ENCODE results near the gene ORAI2.
A peak's percentile ranks its signal among the peaks of the same experiment; 100 is the strongest.
"Not testable (repeated sequence)": the region's sequence is repeated elsewhere in the genome, so short reads cannot be mapped to it uniquely, and the experiment has no call there.

The ORAI2 gene

DNA sequence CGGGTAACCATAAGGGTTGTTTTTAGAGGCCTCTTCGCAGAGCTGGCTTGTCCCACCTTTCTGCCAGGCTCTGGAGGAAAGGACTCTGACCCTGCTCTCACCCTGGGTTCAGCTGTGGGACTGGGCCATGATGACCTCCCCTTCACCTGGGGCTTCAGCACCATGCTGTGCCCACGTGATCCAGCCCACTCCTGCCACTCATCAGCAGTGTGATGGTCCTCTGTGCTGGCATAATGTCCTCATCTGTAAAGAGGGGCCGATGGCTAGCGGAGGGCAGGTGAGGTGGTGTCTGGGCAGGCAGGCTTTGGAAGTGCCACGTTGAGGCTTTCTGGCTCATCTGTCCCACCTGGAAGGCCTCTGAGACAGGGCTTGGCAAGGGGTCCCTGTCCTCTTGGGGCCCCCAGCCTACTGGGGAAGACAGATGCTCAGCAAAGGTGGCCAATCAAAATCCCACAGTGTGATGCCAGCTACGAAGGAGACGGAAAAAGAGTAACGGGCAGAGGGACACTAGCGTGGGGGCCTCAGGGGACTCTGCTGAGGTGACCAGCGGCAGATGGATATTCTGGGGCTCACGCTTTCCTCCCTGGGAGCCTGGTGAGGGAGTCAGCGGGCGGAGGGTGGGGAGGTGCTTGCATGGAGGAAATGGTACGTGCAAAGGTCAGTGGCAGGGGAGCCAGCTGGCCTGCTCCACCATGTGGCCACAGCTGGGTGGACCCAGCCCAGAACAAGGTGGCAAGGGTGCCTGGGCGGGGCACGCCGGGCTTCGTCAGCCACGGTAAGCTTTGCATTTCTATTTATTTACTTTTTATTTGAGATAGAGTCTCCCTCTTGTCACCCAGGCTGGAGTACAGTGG is 36.8 kb downstream of the ORAI2 start:
- DNase-seq (ENCODE audit: low read depth), result no peak
- TF ChIP-seq, protein P1, sequence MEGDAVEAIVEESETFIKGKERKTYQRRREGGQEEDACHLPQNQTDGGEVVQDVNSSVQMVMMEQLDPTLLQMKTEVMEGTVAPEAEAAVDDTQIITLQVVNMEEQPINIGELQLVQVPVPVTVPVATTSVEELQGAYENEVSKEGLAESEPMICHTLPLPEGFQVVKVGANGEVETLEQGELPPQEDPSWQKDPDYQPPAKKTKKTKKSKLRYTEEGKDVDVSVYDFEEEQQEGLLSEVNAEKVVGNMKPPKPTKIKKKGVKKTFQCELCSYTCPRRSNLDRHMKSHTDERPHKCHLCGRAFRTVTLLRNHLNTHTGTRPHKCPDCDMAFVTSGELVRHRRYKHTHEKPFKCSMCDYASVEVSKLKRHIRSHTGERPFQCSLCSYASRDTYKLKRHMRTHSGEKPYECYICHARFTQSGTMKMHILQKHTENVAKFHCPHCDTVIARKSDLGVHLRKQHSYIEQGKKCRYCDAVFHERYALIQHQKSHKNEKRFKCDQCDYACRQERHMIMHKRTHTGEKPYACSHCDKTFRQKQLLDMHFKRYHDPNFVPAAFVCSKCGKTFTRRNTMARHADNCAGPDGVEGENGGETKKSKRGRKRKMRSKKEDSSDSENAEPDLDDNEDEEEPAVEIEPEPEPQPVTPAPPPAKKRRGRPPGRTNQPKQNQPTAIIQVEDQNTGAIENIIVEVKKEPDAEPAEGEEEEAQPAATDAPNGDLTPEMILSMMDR (conservative IDR thresholded peaks at IDR 0.05; ENCODE audit: low read length), result no peak
- no peak overlapping the region for H3K4me3 ChIP-seq (ENCODE audit: low read length)

DNA sequence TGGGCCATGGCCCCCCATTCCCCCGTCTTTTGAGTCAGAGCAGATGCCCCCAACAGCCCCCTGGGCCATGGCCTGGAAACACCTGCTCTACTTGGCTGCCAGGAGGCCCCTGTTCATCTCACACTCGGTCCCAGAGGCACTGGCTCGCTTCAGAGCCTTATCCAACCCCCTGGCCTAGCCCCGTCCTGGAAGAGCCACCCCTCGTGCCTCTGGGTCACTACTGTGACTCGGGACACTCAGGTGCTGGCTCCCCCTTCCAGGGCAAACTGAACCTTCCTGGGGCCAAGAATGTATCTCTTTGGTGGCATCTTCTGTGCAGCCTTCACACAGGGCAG is 38.4 kb downstream of the ORAI2 start:
- H3K4me3 ChIP-seq (ENCODE audit: low read length), result no peak overlapping the region
- no peak for DNase-seq (ENCODE audit: low read depth)
- TF ChIP-seq, protein P1 (conservative IDR thresholded peaks at IDR 0.05; ENCODE audit: low read length), result no peak

DNA sequence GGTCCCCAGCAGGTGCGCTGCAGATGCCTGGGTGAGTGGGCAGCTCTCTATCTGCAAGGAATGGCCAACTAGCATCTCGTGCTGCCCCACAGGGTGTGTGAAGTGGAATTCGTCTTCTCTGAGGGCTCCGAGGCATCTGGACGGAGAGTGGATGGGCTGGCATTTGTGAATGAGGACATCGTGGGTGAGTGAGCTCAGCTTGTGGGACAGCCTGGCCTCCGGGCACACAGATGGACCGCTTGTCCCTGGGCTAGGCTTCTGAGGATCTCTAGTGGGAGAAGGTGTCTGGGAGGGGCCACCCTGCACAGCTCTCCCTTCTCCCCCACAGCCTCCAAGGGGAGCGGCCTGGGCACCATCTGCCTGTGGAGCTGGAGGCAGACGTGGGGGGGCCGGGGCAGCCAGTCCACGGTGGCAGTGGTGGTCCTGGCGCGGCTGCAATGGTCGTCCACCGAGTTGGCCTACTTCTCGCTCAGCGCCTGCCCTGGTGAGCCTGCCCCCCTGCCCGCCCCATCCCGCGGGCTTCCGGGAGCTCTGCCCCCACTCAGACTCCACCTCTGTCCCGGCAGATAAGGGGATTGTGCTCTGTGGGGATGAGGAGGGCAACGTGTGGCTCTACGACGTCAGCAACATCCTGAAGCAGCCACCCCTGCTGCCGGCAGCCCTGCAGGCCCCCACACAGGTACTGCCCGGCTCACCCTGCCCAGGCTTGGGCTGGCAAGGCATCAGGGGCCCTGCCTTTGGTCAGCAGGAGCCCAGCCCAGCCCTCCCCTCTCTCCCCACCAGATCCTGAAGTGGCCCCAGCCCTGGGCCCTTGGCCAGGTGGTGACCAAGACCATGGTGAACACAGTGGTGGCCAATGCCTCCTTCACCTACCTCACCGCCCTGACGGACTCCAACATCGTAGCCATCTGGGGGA is 39.0 kb downstream of the ORAI2 start:
- no peak for DNase-seq (ENCODE audit: low read depth)
- H3K4me3 ChIP-seq (ENCODE audit: low read length), result no peak overlapping the region
- TF ChIP-seq, protein P1 (conservative IDR thresholded peaks at IDR 0.05; ENCODE audit: low read length), result no peak

DNA sequence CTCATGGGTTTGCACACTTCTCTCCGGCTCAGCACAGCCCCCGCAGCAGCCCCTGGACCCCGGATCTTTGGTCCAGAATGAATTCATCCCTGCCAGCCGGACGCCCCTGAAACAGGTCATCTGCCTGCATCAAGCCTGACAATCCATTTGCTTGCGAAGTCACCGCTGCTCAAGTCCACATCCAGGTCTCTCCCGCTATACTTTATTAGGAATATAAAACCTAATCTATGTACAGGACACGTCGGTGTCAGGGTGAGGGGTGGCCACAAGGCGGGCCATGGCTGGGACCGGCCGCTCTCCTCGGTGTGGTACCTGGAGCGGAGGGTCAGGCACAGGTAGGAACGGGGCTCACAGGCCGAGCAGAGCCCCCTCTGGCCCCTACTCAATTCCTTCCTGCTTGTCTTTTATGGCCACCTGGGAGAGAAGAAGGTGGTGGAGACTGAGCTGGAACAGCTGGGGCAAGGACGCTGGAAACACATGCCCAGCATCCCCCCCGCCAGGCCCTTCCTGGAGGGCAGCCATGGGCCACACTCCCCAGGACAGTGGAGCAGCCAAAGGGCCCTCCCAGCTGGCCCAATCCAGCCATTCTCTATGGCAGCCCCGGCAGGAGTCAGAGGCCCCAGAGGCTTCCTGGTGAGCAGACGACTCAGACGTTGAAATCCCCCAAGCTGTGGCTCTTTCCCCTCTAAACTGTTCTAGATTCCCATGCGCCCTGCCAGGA is 40.1 kb downstream of the ORAI2 start:
- no peak for DNase-seq (ENCODE audit: low read depth)
- TF ChIP-seq, protein P1 (conservative IDR thresholded peaks at IDR 0.05; ENCODE audit: low read length), result no peak
- H3K4me3 ChIP-seq (ENCODE audit: low read length), result no peak overlapping the region

DNA sequence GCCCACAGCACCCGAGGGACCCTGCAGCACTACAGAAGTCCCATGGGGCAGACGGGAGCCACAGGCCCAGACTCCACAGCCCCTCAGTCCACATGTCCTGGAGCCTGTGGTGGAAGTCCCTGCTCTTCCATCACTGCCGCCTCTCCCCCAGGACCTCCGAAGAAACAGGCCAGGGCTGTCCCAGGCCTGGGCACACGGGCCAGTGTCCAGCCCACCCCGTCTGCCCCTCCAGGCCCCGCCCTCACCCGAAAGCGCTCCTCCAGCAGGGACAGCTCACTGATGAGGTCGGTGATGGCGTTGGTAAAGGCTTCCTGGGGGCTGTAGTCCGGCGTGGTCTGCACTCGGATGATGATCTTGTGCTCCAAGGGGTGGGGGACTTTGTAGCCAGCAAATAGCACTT is 40.7 kb downstream of the ORAI2 start:
- not testable (repeated sequence) for H3K4me3 ChIP-seq (ENCODE audit: low read length); DNase-seq (ENCODE audit: low read depth)

DNA sequence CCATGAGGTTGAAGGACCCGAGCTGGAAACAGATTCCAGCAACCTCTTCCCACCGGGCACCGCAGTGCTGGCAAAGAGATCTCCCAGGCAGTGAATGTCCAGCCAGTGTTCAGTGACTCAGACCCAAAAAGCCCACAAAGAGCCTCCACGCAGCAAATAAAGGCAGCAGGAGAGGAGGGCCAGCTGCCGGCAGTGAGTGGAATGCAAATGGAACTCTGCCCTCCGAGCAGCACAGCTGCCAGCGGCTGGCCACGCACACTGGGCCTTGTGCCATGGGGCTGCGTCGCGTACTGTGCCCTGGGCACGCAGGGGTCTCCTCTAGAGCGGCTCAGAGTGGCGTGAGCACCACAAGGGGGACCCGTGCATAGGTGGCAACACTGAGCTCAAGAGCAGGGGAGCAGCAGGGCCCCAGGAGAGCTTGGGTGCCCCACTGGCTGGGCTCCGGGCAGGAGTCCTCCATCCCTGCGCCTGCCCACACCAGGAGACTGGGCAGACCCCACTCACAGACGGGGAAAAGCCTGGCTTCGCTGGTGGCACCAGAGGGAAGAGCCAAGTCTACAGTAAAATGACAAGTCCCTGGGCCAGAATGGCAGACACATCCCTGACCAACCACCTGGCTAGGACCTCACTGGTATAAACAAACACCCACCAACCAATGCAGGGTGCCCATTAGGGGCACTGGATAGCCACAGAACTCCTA is 41.5 kb downstream of the ORAI2 start:
- DNase-seq (ENCODE audit: low read depth); H3K4me3 ChIP-seq (ENCODE audit: low read length): not testable (repeated sequence)

DNA sequence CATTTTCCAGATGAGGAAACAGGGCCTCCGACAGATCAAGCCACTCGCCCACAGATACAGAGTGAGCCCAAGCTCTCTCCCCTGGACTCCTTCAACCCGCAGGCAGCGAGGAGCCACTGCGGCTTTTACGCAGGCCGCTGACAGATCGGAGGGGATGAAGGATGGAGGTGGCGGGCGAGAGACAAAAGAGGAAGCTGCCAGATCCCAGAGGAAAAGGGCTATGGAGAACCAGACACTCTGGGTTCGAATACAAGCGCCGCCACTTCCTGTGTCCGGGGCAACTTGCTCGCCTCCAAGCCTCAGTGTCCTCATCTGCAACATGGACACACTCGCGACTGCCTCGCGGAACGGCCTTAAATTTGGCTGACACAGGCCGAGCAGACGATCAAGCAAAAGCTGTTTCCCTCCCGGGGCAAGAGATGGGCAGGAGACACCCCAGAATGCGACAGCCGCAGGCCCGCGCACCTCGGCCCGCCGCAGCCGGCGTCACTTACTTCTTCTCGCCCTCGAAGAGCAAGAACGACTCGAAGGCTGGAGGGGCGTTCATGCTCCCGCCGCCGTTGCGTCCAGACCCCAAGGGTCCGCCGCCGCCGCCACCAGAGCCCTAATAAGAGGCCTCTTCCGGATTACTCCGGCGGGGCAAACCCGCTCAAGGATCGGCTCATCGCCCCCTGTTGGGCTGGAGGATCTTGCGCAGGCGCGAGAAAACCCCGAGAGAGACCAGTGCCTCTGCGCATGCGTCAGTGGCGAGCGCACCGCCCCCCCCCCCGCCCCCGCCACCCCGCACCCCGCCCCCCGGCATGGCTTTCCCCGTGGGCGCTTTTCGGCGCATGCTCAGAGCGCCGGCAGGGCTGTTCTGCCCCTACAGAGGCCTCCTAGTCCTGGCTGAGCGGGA is 45.2 kb downstream of the ORAI2 start, which contains the start of gene POLR2J:
POLR2J (minus strand) TSS at position 609 of the 895 bp plus-strand sequence; CDS start at position 547, 62 bp downstream.
- DNase-seq (ENCODE audit: low read depth), result peak; percentile 46
- peak within 1 kb of the TSS; percentile 47 for H3K4me3 ChIP-seq (ENCODE audit: low read length)

DNA sequence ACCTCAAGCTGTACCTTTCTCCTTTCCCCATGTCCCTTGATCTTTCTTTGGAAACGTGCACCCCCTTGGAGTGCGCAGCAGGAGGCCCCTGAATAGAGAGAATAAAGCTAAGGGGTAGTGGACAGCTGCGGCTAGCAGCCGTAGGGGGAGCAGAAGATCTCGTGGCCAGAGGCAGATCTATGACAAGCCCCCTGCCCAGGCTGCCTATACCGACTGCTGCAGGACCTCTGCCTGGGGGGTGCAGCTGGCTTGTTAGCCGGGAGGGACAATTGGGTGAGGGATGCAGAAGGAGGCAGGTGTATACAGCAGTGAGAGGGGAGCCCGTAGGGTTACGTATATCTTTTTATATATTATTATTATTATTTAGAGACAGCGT is 45.8 kb downstream of the ORAI2 start:
- not testable (repeated sequence) for H3K4me3 ChIP-seq (ENCODE audit: low read length); DNase-seq (ENCODE audit: low read depth)

All from AG10803 (cell line).